Measurements from ENCODE around the gene ALKBH3.

The ALKBH3 gene

DNA sequence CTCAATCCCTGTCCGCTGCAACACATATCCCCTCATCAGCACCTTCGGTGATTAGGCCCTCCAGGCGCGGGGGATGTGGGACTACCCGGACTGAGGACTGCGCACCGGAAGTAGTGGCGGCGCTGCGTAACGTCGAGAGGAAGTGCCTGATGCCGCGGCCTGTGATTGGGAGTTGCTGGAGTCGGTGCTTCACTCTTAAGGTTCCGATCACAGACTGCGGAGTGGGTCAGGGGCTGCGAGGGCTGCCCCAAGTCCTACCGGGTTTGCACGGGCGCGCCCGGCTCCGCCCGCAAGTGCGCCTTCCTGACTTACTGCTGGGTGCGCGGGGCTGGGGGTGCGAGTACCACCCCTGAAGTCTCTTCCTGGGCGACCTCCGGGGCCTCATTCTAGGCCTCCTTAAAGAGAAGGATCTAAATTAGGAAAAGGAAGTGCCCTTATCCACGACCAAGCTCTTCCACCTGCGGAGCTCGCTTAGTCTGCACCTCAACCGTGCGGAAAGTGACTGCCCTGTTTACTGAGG is at the start of gene ALKBH3:
ALKBH3 (plus strand) TSS at position 192 of the 520 bp plus-strand sequence. CDS start 1,822 bp downstream, outside the sequence.
- Histone ChIP-seq H3K4me1 (ENCODE audit: control insufficient read depth in 2 of 2, insufficient read depth in 2 of 2, low read length in 2 of 2) (peaks cover 10 to 13% of the 10 kb centered on the region in 2 donors), H3K9ac (ENCODE audit: low read depth in 1 of 2, low read length in 2 of 2) (peak within 1 kb of the TSS; percentile 69 to 83), H3K36me3 (ENCODE audit: control insufficient read depth in 2 of 2, insufficient read depth in 2 of 2, low read length in 2 of 2) (peaks cover 13 to 23% of the 10 kb centered on the region in 2 donors), H3K4me3 (ENCODE audit: low read length in 2 of 2) (peak within 1 kb of the TSS; percentile 75 to 99), H3K27ac (ENCODE audit: low read depth in 2 of 2, low read length in 2 of 2) (peak within 1 kb of the TSS; percentile 13 to 29), H3K9me3 (ENCODE audit: control insufficient read depth in 2 of 2, low read length in 2 of 2) (no peaks in the 10 kb centered on the region), H3K27me3 (ENCODE audit: control insufficient read depth in 2 of 2, insufficient read depth in 2 of 2, low read length in 2 of 2) (peaks cover 6 to 11% of the 10 kb centered on the region in 2 donors)

DNA sequence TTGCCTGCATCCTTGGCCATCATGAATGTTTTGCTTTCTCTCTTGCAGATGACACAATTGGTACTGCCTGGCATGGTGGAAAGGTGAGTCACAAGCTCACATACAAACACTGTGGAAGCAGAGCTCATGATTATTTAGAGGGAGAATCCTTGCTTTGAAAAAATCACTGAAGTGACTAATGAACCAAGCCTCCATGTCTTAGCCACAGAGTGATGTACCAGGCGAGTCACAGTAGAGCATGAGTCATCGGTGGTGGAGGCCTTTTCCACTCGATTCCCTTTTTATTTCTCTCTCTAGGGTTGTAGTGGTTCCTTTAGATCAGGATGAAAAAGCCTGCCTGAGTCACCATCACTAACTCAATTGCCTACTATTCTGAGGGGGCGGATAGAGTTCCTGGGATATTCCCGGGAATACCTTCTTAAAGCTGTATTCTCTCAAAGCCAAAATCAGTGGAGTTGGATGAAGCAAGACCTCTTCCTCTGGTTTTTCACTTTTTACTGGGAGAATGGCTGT is 49.6 kb upstream of the ALKBH3 start:
- H3K36me3 ChIP-seq (ENCODE audit: control insufficient read depth in 2 of 2, insufficient read depth in 2 of 2, low read length in 2 of 2) = peaks cover 0 to 4% of the 10 kb centered on the region in 2 donors
- no peak overlapping the region for H3K9ac ChIP-seq (ENCODE audit: low read depth in 1 of 2, low read length in 2 of 2)
- peaks cover 0 to 3% of the 10 kb centered on the region in 2 donors for H3K4me1 ChIP-seq (ENCODE audit: control insufficient read depth in 2 of 2, insufficient read depth in 2 of 2, low read length in 2 of 2)
- no peaks in the 10 kb centered on the region for H3K27me3 ChIP-seq (ENCODE audit: control insufficient read depth in 2 of 2, insufficient read depth in 2 of 2, low read length in 2 of 2)
- H3K4me3 ChIP-seq (ENCODE audit: low read length in 2 of 2) = no peak overlapping the region
- H3K9me3 ChIP-seq (ENCODE audit: control insufficient read depth in 2 of 2, low read length in 2 of 2) = no peaks in the 10 kb centered on the region
- H3K27ac ChIP-seq (ENCODE audit: low read depth in 2 of 2, low read length in 2 of 2) = no peak overlapping the region

DNA sequence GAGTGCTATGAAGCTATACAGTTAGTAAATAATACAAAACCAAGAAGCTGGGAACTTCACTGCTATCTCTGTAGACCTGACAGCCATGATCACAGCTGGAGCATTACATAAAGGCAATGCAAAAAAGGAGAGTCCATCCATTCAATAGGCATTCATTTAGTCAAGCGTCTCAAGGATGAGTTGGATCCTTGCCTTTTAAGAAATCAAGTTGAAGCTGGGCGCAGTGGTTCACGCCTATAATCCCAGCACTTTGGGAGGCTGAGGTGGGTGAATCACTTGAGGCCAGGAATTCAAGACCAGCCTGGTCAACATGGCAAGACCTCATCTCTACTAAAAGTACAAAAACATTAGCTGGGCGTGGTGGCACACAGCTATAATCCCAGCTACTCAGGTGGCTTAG is 48.1 kb upstream of the ALKBH3 start:
- H3K4me1 ChIP-seq (ENCODE audit: control insufficient read depth in 2 of 2, insufficient read depth in 2 of 2, low read length in 2 of 2) = peaks cover 0 to 3% of the 10 kb centered on the region in 2 donors
- H3K27ac ChIP-seq (ENCODE audit: low read depth in 2 of 2, low read length in 2 of 2) = no peak overlapping the region
- H3K4me3 ChIP-seq (ENCODE audit: low read length in 2 of 2) = no peak overlapping the region
- peaks cover 0 to 4% of the 10 kb centered on the region in 2 donors for H3K36me3 ChIP-seq (ENCODE audit: control insufficient read depth in 2 of 2, insufficient read depth in 2 of 2, low read length in 2 of 2)
- no peaks in the 10 kb centered on the region for H3K9me3 ChIP-seq (ENCODE audit: control insufficient read depth in 2 of 2, low read length in 2 of 2)
- H3K27me3 ChIP-seq (ENCODE audit: control insufficient read depth in 2 of 2, insufficient read depth in 2 of 2, low read length in 2 of 2) = no peaks in the 10 kb centered on the region
- no peak overlapping the region for H3K9ac ChIP-seq (ENCODE audit: low read depth in 1 of 2, low read length in 2 of 2)

DNA sequence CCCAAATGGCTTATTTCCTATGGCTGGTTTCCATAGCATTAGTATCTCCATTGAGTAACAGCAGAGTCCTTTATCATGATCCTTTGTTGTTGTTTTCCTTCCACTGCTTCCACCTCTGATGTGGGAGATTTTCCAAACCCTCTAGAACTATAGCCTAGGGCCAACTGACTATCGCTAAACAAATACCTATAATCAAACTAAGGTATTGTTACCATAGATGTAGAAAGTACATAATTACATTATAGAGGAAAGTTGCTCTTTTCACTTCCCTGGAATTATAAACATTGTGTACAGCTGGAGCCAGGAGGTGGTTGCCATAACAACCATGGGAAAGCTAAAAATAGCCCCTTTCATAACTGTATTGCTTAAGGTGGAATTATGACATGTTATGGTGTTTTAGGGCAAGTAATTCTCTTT is 47.0 kb upstream of the ALKBH3 start:
- Histone ChIP-seq H3K4me1 (ENCODE audit: control insufficient read depth in 2 of 2, insufficient read depth in 2 of 2, low read length in 2 of 2) (peaks cover 0 to 3% of the 10 kb centered on the region in 2 donors), H3K9ac (ENCODE audit: low read depth in 1 of 2, low read length in 2 of 2) (no peak overlapping the region), H3K27me3 (ENCODE audit: control insufficient read depth in 2 of 2, insufficient read depth in 2 of 2, low read length in 2 of 2) (no peaks in the 10 kb centered on the region), H3K36me3 (ENCODE audit: control insufficient read depth in 2 of 2, insufficient read depth in 2 of 2, low read length in 2 of 2) (peaks cover 3 to 6% of the 10 kb centered on the region in 2 donors), H3K27ac (ENCODE audit: low read depth in 2 of 2, low read length in 2 of 2) (no peak overlapping the region), H3K4me3 (ENCODE audit: low read length in 2 of 2) (no peak overlapping the region), H3K9me3 (ENCODE audit: control insufficient read depth in 2 of 2, low read length in 2 of 2) (no peaks in the 10 kb centered on the region)

DNA sequence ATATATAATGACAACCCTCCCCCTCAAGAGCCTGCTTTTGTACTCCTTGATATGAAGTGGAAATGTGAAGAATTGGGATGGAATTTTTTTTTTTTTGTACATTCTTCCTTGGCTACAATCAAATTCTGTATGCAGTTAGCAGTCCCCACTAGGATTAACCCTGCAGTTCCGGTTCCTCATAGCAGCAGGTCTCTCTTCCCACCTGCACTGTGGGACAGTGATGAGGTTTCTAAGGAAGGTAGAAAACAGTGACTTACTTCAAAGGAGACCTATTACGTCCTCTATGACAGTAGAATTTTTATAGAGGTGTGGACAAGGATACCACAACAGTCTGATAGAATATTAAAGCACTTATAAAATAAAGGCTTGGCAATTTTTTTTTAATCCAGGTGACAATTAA is 46.3 kb upstream of the ALKBH3 start:
- Histone ChIP-seq H3K36me3 (ENCODE audit: control insufficient read depth in 2 of 2, insufficient read depth in 2 of 2, low read length in 2 of 2) (peaks cover 4 to 11% of the 10 kb centered on the region in 2 donors), H3K27me3 (ENCODE audit: control insufficient read depth in 2 of 2, insufficient read depth in 2 of 2, low read length in 2 of 2) (no peaks in the 10 kb centered on the region), H3K27ac (ENCODE audit: low read depth in 2 of 2, low read length in 2 of 2) (no peak overlapping the region), H3K9me3 (ENCODE audit: control insufficient read depth in 2 of 2, low read length in 2 of 2) (no peaks in the 10 kb centered on the region), H3K4me1 (ENCODE audit: control insufficient read depth in 2 of 2, insufficient read depth in 2 of 2, low read length in 2 of 2) (peaks cover 0 to 3% of the 10 kb centered on the region in 2 donors), H3K4me3 (ENCODE audit: low read length in 2 of 2) (no peak overlapping the region), H3K9ac (ENCODE audit: low read depth in 1 of 2, low read length in 2 of 2) (no peak overlapping the region)

DNA sequence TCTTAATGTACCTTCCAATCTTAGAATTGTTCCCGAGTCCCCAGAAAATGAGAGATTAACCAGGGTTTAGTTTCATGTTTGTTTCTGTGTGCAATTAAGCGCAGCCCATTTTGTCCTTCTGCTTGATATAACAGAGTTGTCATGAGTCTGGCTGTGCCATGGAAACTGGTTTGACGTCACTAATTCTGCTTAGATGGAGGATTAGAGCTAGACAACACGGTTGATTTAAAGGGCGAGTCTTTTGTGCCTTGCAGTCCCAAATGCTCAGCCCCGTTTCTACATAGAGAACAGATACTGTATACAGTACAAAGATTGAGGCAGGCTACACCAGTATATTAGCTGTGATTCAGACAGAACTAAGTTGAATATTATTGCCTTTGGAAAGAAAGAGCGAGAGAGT is 45.5 kb upstream of the ALKBH3 start:
- no peak overlapping the region for H3K4me3 ChIP-seq (ENCODE audit: low read length in 2 of 2)
- peaks cover 0 to 3% of the 10 kb centered on the region in 2 donors for H3K4me1 ChIP-seq (ENCODE audit: control insufficient read depth in 2 of 2, insufficient read depth in 2 of 2, low read length in 2 of 2)
- no peak overlapping the region for H3K9ac ChIP-seq (ENCODE audit: low read depth in 1 of 2, low read length in 2 of 2)
- no peak overlapping the region for H3K27ac ChIP-seq (ENCODE audit: low read depth in 2 of 2, low read length in 2 of 2)
- peaks cover 4 to 17% of the 10 kb centered on the region in 2 donors for H3K36me3 ChIP-seq (ENCODE audit: control insufficient read depth in 2 of 2, insufficient read depth in 2 of 2, low read length in 2 of 2)
- H3K27me3 ChIP-seq (ENCODE audit: control insufficient read depth in 2 of 2, insufficient read depth in 2 of 2, low read length in 2 of 2) = no peaks in the 10 kb centered on the region
- no peaks in the 10 kb centered on the region for H3K9me3 ChIP-seq (ENCODE audit: control insufficient read depth in 2 of 2, low read length in 2 of 2)

DNA sequence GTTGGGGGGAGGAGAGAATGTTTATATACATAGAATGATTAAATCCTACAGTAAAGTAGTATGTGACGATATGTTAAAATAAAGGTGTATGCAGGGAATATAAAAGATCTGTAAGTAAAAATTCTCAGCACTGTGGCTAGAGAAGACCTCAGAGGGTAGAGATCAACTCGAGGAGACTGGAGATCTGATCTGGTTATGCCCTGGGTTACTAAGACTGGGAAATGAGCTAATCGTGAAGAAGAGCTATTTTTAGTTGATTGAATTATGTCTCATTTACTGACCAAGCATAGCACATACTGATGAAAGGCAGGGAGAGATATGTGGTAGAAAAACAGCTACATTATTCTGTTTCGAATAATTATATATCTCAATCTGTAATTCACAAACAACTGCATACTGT is 42.8 kb upstream of the ALKBH3 start:
- Histone ChIP-seq H3K4me3 (ENCODE audit: low read length in 2 of 2) (no peak overlapping the region), H3K4me1 (ENCODE audit: control insufficient read depth in 2 of 2, insufficient read depth in 2 of 2, low read length in 2 of 2) (peaks cover 0 to 3% of the 10 kb centered on the region in 2 donors), H3K9me3 (ENCODE audit: control insufficient read depth in 2 of 2, low read length in 2 of 2) (no peaks in the 10 kb centered on the region), H3K27ac (ENCODE audit: low read depth in 2 of 2, low read length in 2 of 2) (no peak overlapping the region), H3K9ac (ENCODE audit: low read depth in 1 of 2, low read length in 2 of 2) (no peak overlapping the region), H3K27me3 (ENCODE audit: control insufficient read depth in 2 of 2, insufficient read depth in 2 of 2, low read length in 2 of 2) (no peaks in the 10 kb centered on the region), H3K36me3 (ENCODE audit: control insufficient read depth in 2 of 2, insufficient read depth in 2 of 2, low read length in 2 of 2) (peaks cover 8 to 24% of the 10 kb centered on the region in 2 donors)

DNA sequence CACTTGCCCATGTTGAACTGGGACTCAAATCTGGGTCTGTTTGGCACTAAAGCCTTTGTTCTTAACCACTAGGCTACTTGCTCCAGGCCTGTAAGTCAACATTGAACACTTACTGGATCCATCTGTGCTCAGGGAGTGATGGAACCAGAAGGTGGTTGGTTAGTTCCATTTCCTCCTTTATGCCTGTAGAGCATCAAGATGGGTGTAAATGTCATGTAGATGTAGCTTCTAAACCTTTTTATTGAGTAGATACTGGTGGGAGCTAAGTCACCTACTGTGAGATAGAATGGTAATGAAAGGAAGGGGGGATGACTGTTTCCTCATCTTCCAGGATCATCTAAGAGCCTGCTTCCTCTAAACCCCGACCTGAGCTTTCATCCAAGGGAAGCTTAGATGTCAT is 38.6 kb upstream of the ALKBH3 start:
- H3K36me3 ChIP-seq (ENCODE audit: control insufficient read depth in 2 of 2, insufficient read depth in 2 of 2, low read length in 2 of 2) = peaks cover 8 to 24% of the 10 kb centered on the region in 2 donors

DNA sequence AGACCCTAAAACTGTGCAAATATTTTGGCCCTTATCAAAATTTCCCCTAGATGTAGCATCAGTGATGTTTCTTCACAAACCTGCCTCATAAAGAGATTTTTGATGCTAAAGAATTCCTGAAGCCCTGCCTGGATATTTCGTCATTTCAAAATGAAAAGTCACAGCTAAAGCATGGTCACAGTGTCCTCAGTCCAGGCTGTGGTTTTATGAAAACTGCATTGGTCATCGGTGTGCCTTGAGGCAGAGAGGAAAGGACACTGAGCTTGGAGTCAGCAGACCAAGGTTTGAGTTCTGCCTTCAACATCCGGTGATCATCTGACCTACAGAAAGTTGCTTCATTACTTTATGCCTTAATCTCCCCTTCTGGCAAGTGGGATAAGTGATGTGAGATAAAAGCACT is 34.8 kb upstream of the ALKBH3 start:
- no peaks in the 10 kb centered on the region for H3K4me1 ChIP-seq (ENCODE audit: control insufficient read depth in 2 of 2, insufficient read depth in 2 of 2, low read length in 2 of 2)
- no peaks in the 10 kb centered on the region for H3K27me3 ChIP-seq (ENCODE audit: control insufficient read depth in 2 of 2, insufficient read depth in 2 of 2, low read length in 2 of 2)
- no peak overlapping the region for H3K9ac ChIP-seq (ENCODE audit: low read depth in 1 of 2, low read length in 2 of 2)
- no peak overlapping the region for H3K4me3 ChIP-seq (ENCODE audit: low read length in 2 of 2)
- H3K27ac ChIP-seq (ENCODE audit: low read depth in 2 of 2, low read length in 2 of 2) = no peak overlapping the region
- peaks cover under 1 to 9% of the 10 kb centered on the region in 2 donors for H3K36me3 ChIP-seq (ENCODE audit: control insufficient read depth in 2 of 2, insufficient read depth in 2 of 2, low read length in 2 of 2)
- H3K9me3 ChIP-seq (ENCODE audit: control insufficient read depth in 2 of 2, low read length in 2 of 2) = no peaks in the 10 kb centered on the region

More for the DNA sequence above, 38.6 kb upstream of the ALKBH3 start:
- no peak overlapping the region for H3K27ac ChIP-seq (ENCODE audit: low read depth in 2 of 2, low read length in 2 of 2)
- no peak overlapping the region for H3K4me3 ChIP-seq (ENCODE audit: low read length in 2 of 2)
- H3K27me3 ChIP-seq (ENCODE audit: control insufficient read depth in 2 of 2, insufficient read depth in 2 of 2, low read length in 2 of 2) = no peaks in the 10 kb centered on the region
- H3K9ac ChIP-seq (ENCODE audit: low read depth in 1 of 2, low read length in 2 of 2) = no peak overlapping the region
- no peaks in the 10 kb centered on the region for H3K4me1 ChIP-seq (ENCODE audit: control insufficient read depth in 2 of 2, insufficient read depth in 2 of 2, low read length in 2 of 2)
- no peaks in the 10 kb centered on the region for H3K9me3 ChIP-seq (ENCODE audit: control insufficient read depth in 2 of 2, low read length in 2 of 2)

DNA sequence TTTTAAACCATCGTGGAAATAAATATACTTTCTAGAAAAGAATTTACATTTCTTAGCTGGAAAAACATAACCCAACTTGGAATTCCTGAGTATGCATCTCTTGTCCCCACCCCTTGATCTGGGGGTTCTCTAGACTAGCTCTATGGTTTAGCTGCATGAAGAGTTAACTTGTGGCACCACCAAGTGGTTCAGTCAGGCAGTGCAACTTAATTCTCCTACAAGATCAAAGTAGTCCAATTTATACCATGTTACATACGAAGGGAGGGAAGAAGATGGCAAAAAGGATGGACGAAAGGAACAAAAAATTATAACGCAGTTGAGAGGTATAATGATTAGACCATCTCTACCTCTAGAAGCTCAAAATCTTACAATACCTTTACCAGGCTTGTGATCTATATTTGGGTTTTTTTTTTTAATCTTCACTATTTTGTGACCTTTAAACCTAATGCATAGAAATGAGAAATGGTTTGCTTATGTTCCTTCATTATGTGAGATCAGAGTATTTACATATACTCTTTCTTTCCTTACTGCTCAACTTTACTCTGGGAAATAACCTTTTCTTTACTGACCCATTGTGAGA is 28.5 kb upstream of the ALKBH3 start:
- H3K9me3 ChIP-seq (ENCODE audit: control insufficient read depth in 2 of 2, low read length in 2 of 2) = no peaks in the 10 kb centered on the region
- no peak overlapping the region for H3K4me3 ChIP-seq (ENCODE audit: low read length in 2 of 2)
- no peaks in the 10 kb centered on the region for H3K27me3 ChIP-seq (ENCODE audit: control insufficient read depth in 2 of 2, insufficient read depth in 2 of 2, low read length in 2 of 2)
- H3K36me3 ChIP-seq (ENCODE audit: control insufficient read depth in 2 of 2, insufficient read depth in 2 of 2, low read length in 2 of 2) = peaks cover 5 to 10% of the 10 kb centered on the region in 2 donors
- no peak overlapping the region for H3K27ac ChIP-seq (ENCODE audit: low read depth in 2 of 2, low read length in 2 of 2)
- no peak overlapping the region for H3K9ac ChIP-seq (ENCODE audit: low read depth in 1 of 2, low read length in 2 of 2)
- H3K4me1 ChIP-seq (ENCODE audit: control insufficient read depth in 2 of 2, insufficient read depth in 2 of 2, low read length in 2 of 2) = no peaks in the 10 kb centered on the region

Data from mucosa of rectum (tissue), 2 donors.